BE2C (cell line): ENCODE data around the gene CHCHD3.

Experiments used
- DNase-seq: peaks from one replicate; pipeline ENCODE4 v3.0.0-alpha.2; 2020
- H3K27me3 ChIP-seq: fragments of 250-450 bp; sonication (Bioruptor Pico); 2 replicates; pipeline ENCODE4 v1.5.1; 2020; ENCODE audit warnings: mild to moderate bottlenecking
- H3K36me3 ChIP-seq: fragments of 250-450 bp; sonication (Bioruptor Pico); 2 replicates; pipeline ENCODE4 v1.5.1; 2020; ENCODE audit warnings: mild to moderate bottlenecking
- H3K4me1 ChIP-seq: fragments of 250-450 bp; sonication (Bioruptor Pico); 2 replicates; pipeline ENCODE4 v1.5.1; 2020
- H3K4me3 ChIP-seq: 2 replicates; pipeline ENCODE4 v1.5.1; 2011; ENCODE audit warnings: low read depth, low read length
- H3K9me3 ChIP-seq: fragments of 250-450 bp; sonication (Bioruptor Pico); 2 replicates; pipeline ENCODE4 v1.5.1; 2020
- CTCF ChIP-seq: IDR thresholded peaks from 2 replicates; pipeline ENCODE4 v1.5.1; 2012; ENCODE audit warnings: mild to moderate bottlenecking, low read depth, low read length

Gene CHCHD3

GRCh38 chr7:132819648-132820047 is 262.2 kb downstream of the CHCHD3 start:
- H3K36me3 ChIP-seq: no peaks in the 10 kb centered on the region
- DNase-seq: no peak
- no peak overlapping the region for H3K4me3 ChIP-seq
- H3K27me3 ChIP-seq: no peaks in the 10 kb centered on the region
- no peaks in the 10 kb centered on the region for H3K9me3 ChIP-seq
- peaks cover 18% of the 10 kb centered on the region for H3K4me1 ChIP-seq
- TF ChIP-seq CTCF: no peak

GRCh38 chr7:132817949-132818348 is 263.9 kb downstream of the CHCHD3 start:
- H3K4me1 ChIP-seq: peaks cover 18% of the 10 kb centered on the region
- H3K9me3 ChIP-seq: no peaks in the 10 kb centered on the region
- H3K27me3 ChIP-seq: no peaks in the 10 kb centered on the region
- no peak for DNase-seq
- H3K4me3 ChIP-seq: no peak overlapping the region
- no peaks in the 10 kb centered on the region; the same call in none of the 2 replicates for H3K36me3 ChIP-seq
- TF ChIP-seq CTCF: no peak

- DNase-seq: no peak
- TF ChIP-seq CTCF: no peak
- H3K4me1 ChIP-seq: peaks cover 18% of the 10 kb centered on the region
- no peaks in the 10 kb centered on the region for H3K27me3 ChIP-seq
- H3K4me3 ChIP-seq: no peak overlapping the region
- no peaks in the 10 kb centered on the region for H3K9me3 ChIP-seq
- no peaks in the 10 kb centered on the region; the same call in none of the 2 replicates for H3K36me3 ChIP-seq
These were observed 266.1 kb downstream of the CHCHD3 start for GRCh38 chr7:132815696-132816311.

- no peak for TF ChIP-seq CTCF
- H3K9me3 ChIP-seq: no peaks in the 10 kb centered on the region
- H3K4me3 ChIP-seq: no peak overlapping the region
- no peaks in the 10 kb centered on the region for H3K27me3 ChIP-seq
- peaks cover 18% of the 10 kb centered on the region for H3K4me1 ChIP-seq
- no peaks in the 10 kb centered on the region; the same call in none of the 2 replicates for H3K36me3 ChIP-seq
- DNase-seq: no peak
These were observed 266.8 kb downstream of the CHCHD3 start for GRCh38 chr7:132815130-132815529.

GRCh38 chr7:132810561-132810960 is 271.3 kb downstream of the CHCHD3 start:
- no peak overlapping the region for H3K4me3 ChIP-seq
- TF ChIP-seq CTCF: no peak
- no peaks in the 10 kb centered on the region for H3K27me3 ChIP-seq
- no peaks in the 10 kb centered on the region for H3K9me3 ChIP-seq
- H3K36me3 ChIP-seq: no peaks in the 10 kb centered on the region; the same call in none of the 2 replicates
- H3K4me1 ChIP-seq: peaks cover 6% of the 10 kb centered on the region
- DNase-seq: no peak

GRCh38 chr7:132806834-132807233 is 275.1 kb downstream of the CHCHD3 start:
- H3K4me1 ChIP-seq: peaks cover under 1% of the 10 kb centered on the region; the same call in 1 of the 2 replicates
- DNase-seq: no peak
- no peaks in the 10 kb centered on the region for H3K27me3 ChIP-seq
- no peaks in the 10 kb centered on the region for H3K9me3 ChIP-seq
- no peak overlapping the region for H3K4me3 ChIP-seq
- no peak for TF ChIP-seq CTCF
- H3K36me3 ChIP-seq: no peaks in the 10 kb centered on the region
